ENCODE data around the gene SDR9C7.
"Not testable (repeated sequence)": the region's sequence is repeated elsewhere in the genome, so short reads cannot be mapped to it uniquely, and the experiment has no call there.

SDR9C7 gene

DNA sequence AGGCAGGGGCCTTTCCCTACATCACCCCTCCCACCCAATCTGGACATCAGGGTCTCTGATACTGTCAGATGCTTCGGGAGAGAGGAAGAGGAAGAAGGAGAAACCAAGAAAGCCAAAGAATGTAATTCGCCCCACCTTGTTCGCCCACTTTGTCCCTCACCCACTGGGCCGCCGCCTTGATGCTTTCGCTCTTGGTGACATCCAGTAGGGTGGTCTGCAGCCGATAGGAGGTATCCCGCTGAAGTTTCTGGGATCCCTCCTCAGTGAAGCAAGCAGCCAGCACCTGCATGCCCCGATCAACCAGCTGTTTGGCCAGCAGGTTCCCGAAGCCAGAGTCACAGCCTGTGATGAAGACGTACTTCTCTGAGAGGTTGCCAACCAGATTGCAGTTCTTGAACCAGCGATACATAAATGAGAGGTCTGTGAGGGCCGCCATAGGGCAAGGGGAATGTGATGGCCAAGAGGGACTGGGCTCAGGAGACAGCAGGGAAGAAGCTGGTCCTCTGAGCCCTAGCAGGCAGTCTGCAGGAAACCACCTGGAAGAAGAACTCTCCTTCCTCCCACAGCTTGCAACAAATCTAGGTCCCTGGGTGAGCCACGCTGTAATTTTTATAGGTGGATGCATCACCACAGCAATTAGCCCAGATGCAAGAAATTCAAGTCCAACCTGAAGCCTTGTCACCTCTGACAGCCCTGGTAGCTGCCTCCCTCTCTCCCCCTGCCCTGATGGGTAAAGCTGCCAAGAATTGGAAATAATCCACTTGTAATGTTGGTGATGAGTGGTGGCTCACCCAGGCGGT is at the start of gene SDR9C7:
Gene SDR9C7 (minus strand): TSS at position 583 of the 800 bp plus-strand sequence. CDS start 147 bp downstream, at position 436.
- ATAC-seq (no peak), DNase-seq (no peak)
- Mint-ChIP-seq H3K9me3 (no peaks in the 10 kb centered on the region), H3K4me1 (peaks cover 11% of the 10 kb centered on the region), H3K27ac (no peak within 1 kb of the TSS), H3K4me3 (no peak within 1 kb of the TSS), H3K27me3 (peaks cover 18% of the 10 kb centered on the region)

GRCh38 chr12:56983386-56983785 is 49.2 kb upstream of the SDR9C7 start:
- Mint-ChIP-seq H3K9me3 (no peaks in the 10 kb centered on the region), H3K4me3 (no peak overlapping the region), H3K27ac (peak overlapping the region in 1 of 2 donors; percentile 15), H3K4me1 (peaks cover 15% of the 10 kb centered on the region), H3K27me3 (no peaks in the 10 kb centered on the region)
- ATAC-seq (no peak), DNase-seq (no peak)

- ATAC-seq, H3K9me3 Mint-ChIP-seq, H3K27me3 Mint-ChIP-seq, H3K4me3 Mint-ChIP-seq, DNase-seq: not testable (repeated sequence)
- Mint-ChIP-seq H3K4me1 (peaks cover 15% of the 10 kb centered on the region), H3K27ac (peak overlapping the region in 1 of 2 donors; percentile 23)
Measured at GRCh38 chr12:56982578-56983236, 48.5 kb upstream of the SDR9C7 start.

- no peak overlapping the region for H3K4me3 Mint-ChIP-seq
Measured at GRCh38 chr12:56980941-56981530, 46.8 kb upstream of the SDR9C7 start.

GRCh38 chr12:56980268-56980667 is 46.1 kb upstream of the SDR9C7 start:
- no peaks in the 10 kb centered on the region for H3K9me3 Mint-ChIP-seq
- no peaks in the 10 kb centered on the region for H3K4me1 Mint-ChIP-seq
- ATAC-seq (no peak), DNase-seq (no peak)
- H3K27me3 Mint-ChIP-seq, result no peaks in the 10 kb centered on the region
- no peak overlapping the region for H3K27ac Mint-ChIP-seq
- H3K4me3 Mint-ChIP-seq, result no peak overlapping the region

More at GRCh38 chr12:56980941-56981530, 46.8 kb upstream of the SDR9C7 start:
- H3K27ac Mint-ChIP-seq, result no peak overlapping the region
- H3K4me1 Mint-ChIP-seq, result peaks cover 6% of the 10 kb centered on the region
- ATAC-seq (no peak), DNase-seq (no peak)
- H3K9me3 Mint-ChIP-seq, result no peaks in the 10 kb centered on the region
- H3K27me3 Mint-ChIP-seq, result no peaks in the 10 kb centered on the region

DNA sequence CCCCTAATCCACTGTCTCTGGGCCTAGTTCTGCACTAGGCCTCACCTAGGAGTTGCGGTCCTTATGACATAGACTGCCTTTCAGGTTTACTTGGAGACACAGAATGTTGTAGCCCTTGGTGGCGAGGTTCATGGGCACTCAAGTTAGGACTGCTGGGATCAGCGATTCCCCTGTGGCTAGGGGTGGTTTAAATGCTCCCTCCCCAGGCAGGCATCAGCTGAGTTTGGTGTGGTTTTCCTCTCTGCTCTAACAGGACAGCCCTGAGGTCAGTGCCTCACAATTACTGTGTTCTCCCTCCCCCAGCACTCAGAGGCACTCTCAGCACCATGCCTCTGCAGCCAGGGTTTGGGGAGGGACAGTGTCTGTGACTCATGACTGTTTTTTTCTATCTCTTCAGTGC is 45.4 kb upstream of the SDR9C7 start:
- no peak for ATAC-seq
- H3K4me1 Mint-ChIP-seq, result no peaks in the 10 kb centered on the region
- H3K27ac Mint-ChIP-seq, result no peak overlapping the region
- H3K27me3 Mint-ChIP-seq, result no peaks in the 10 kb centered on the region
- H3K4me3 Mint-ChIP-seq, result no peak overlapping the region
- no peak for DNase-seq
- no peaks in the 10 kb centered on the region for H3K9me3 Mint-ChIP-seq

GRCh38 chr12:56978397-56979138 is 44.4 kb upstream of the SDR9C7 start:
- Mint-ChIP-seq H3K27me3 (no peaks in the 10 kb centered on the region), H3K4me3 (no peak overlapping the region), H3K9me3 (no peaks in the 10 kb centered on the region), H3K4me1 (no peaks in the 10 kb centered on the region), H3K27ac (no peak overlapping the region)
- DNase-seq (no peak), ATAC-seq (no peak)

- H3K27me3 Mint-ChIP-seq, H3K9me3 Mint-ChIP-seq, H3K27ac Mint-ChIP-seq, DNase-seq, ATAC-seq, H3K4me3 Mint-ChIP-seq, H3K4me1 Mint-ChIP-seq: not testable (repeated sequence)
Measured at GRCh38 chr12:56977361-56977760, 43.2 kb upstream of the SDR9C7 start.

GRCh38 chr12:56974224-56974623 is 40.0 kb upstream of the SDR9C7 start:
- not testable (repeated sequence) for ATAC-seq, H3K27ac Mint-ChIP-seq, H3K9me3 Mint-ChIP-seq, H3K27me3 Mint-ChIP-seq, H3K4me3 Mint-ChIP-seq, DNase-seq, H3K4me1 Mint-ChIP-seq

DNA sequence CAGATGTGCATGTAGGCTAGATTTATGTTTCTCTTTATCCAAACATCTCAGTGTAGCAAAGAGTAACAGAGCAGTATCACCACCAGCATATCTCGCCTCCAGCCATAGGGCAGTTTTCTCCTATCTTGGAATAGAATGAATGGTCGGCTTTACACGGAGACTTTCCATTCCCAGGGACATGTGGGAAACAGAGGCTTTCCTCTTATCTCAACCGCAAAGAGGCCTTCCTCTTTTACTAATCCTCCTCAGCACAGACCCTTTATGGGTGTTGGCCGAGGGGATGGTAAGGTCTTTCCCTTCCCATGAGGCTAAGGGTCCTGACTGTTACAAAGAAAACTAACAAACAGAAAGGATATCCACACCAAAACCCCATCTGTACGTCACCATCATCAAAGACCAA is 34.7 kb upstream of the SDR9C7 start:
- H3K4me1 Mint-ChIP-seq, H3K27me3 Mint-ChIP-seq, ATAC-seq, H3K4me3 Mint-ChIP-seq, DNase-seq, H3K9me3 Mint-ChIP-seq: not testable (repeated sequence)
- peak overlapping the region in 1 of 2 donors; percentile 6 for H3K27ac Mint-ChIP-seq

GRCh38 chr12:56965997-56966642 is 31.9 kb upstream of the SDR9C7 start:
- H3K4me3 Mint-ChIP-seq, ATAC-seq, H3K9me3 Mint-ChIP-seq, DNase-seq, H3K4me1 Mint-ChIP-seq, H3K27me3 Mint-ChIP-seq, H3K27ac Mint-ChIP-seq: not testable (repeated sequence)

- not testable (repeated sequence) for DNase-seq, H3K27me3 Mint-ChIP-seq, H3K9me3 Mint-ChIP-seq, H3K4me3 Mint-ChIP-seq, H3K27ac Mint-ChIP-seq, H3K4me1 Mint-ChIP-seq, ATAC-seq
Measured at GRCh38 chr12:56965124-56965523, 30.9 kb upstream of the SDR9C7 start.

DNA sequence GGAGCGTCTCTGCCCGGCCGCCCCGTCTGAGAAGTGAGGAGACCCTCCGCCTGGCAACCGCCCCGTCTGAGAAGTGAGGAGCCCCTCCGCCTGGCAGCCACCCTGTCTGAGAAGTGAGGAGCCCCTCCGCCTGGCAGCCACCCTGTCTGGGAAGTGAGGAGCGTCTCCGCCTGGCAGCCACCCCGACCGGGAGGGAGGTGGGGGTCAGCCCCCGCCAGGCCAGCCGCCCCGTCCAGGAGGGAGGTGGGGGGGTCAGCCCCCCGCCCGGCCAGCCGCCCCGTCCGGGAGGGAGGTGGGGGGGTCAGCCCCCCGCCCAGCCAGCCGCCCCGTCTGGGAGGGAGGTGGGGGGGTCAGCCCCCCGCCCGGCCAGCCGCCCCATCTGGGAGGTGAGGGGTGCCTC is 29.3 kb upstream of the SDR9C7 start:
- H3K4me1 Mint-ChIP-seq, DNase-seq, H3K27me3 Mint-ChIP-seq, ATAC-seq, H3K4me3 Mint-ChIP-seq, H3K9me3 Mint-ChIP-seq, H3K27ac Mint-ChIP-seq: not testable (repeated sequence)

GRCh38 chr12:56962247-56962646 is 28.0 kb upstream of the SDR9C7 start:
- H3K27me3 Mint-ChIP-seq, DNase-seq: not testable (repeated sequence)

DNA sequence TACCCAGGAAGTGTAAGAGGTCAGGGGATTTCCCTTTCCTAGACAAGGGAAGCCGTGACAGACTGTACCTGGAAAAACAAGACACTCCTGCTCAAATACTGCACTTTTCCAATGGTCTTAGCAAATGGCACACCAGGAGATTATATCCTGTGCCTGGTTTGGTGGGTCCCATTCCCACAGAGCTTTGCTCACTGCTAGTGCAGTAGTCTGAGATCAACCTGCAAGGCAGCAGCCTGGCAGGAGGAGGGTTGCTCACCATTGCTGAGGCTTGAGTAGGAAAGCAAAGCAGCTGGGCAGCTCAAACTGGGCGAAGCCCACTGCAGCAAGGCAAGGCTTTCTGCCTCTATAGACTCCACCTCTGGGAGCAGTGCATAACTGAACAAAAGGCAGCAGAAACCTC is 24.2 kb upstream of the SDR9C7 start:
- Mint-ChIP-seq H3K27me3 (peaks cover 8% of the 10 kb centered on the region), H3K4me3 (no peak overlapping the region), H3K27ac (no peak overlapping the region), H3K4me1 (peaks cover 4% of the 10 kb centered on the region), H3K9me3 (peaks cover 9 to 19% of the 10 kb centered on the region in 2 donors)
- ATAC-seq (no peak), DNase-seq (no peak)

More at GRCh38 chr12:56962247-56962646, 28.0 kb upstream of the SDR9C7 start:
- not testable (repeated sequence) for H3K4me1 Mint-ChIP-seq, H3K4me3 Mint-ChIP-seq, ATAC-seq, H3K27ac Mint-ChIP-seq
- peaks cover 9 to 17% of the 10 kb centered on the region in 2 donors for H3K9me3 Mint-ChIP-seq

Measured in stimulated activated naive CD8-positive, alpha-beta T cell treated with anti-CD3 and anti-CD28 coated beads, Interleukin-15, amount 100 ng/mL, for 72 hours (primary cell).